HG02623 (cell line): ENCODE measurements around the gene ATP5F1C.

ENCODE experiments used
- ATAC-seq: cut with Tn5 transposase; IDR thresholded peaks from one replicate; pipeline ENCODE4 v1.9.1; 2021; ENCODE audit warnings: moderate library complexity; ENCODE audit not compliant: unreplicated experiment

ATP5F1C gene

GRCh38 chr10:7836571-7836970 lies 48.6 kb downstream of the ATP5F1C start:
- ATAC-seq = no peak

GRCh38 chr10:7846591-7846990 lies 58.6 kb downstream of the ATP5F1C start:
- no peak for ATAC-seq

- ATAC-seq = no peak
Observed at GRCh38 chr10:7853226-7853842, 65.4 kb downstream of the ATP5F1C start.

GRCh38 chr10:7853890-7854289 lies 65.9 kb downstream of the ATP5F1C start:
- no peak for ATAC-seq

GRCh38 chr10:7855205-7855604 lies 67.2 kb downstream of the ATP5F1C start:
- ATAC-seq = no peak

DNA sequence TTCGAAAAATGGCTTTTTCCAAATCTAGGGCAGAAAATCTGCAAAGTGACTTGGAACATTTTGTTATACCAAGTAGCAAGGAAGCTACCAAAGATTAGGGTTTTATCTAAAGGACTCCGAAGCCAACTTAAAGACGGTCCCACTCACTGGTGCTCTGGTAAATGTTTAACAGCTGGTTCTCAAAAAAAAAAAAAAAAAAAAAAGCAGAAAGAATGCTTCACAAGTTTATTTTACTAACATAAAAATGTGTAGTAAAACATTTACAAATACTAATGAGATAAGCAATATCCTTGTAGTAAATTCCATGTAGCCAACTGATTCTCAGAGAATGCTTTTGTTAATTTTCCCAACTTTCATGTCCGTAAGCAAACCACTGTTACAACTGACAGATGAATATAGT lies 68.7 kb downstream of the ATP5F1C start:
- ATAC-seq = no peak

- ATAC-seq = no peak
Observed at GRCh38 chr10:7857262-7857661, 69.3 kb downstream of the ATP5F1C start.
